Stimulated activated CD8-positive, alpha-beta memory T cell treated with anti-CD3 and anti-CD28 coated beads, Interleukin-12 subunit alpha, Interleukin-12 subunit beta, amount 100 ng/mL, for 24 hours (primary cell): ENCODE measurements around the gene GLA.

Experiments
- DNase-seq: peaks from one replicate; pipeline ENCODE4 v3.0.0-alpha.2; 2020; ENCODE audit errors: extremely low read depth

The GLA gene

GRCh38 chrX:101357166-101357795, 50.4 kb downstream of the GLA start:
- no peak for DNase-seq

GRCh38 chrX:101349193-101349562, 58.5 kb downstream of the GLA start:
- DNase-seq = no peak

GRCh38 chrX:101348452-101349192, 59.1 kb downstream of the GLA start, which contains the start of gene TIMM8A:
TSS of gene TIMM8A (minus strand) at chrX:101348742. CDS start at chrX:101348664, 78 bp downstream.
- DNase-seq = peak; percentile 55

GRCh38 chrX:101347859-101348451, 59.8 kb downstream of the GLA start:
- no peak for DNase-seq
